ENCODE results near the gene PTPRM.
"Not testable (repeated sequence)": the region's sequence is repeated elsewhere in the genome, so short reads cannot be mapped to it uniquely, and the experiment has no call there.

The PTPRM gene

GRCh38 chr18:8413751-8414150 is 846.6 kb downstream of the PTPRM start:
- DNase-seq = no peak

- DNase-seq = no peak
Measured at GRCh38 chr18:8416212-8417019, 849.3 kb downstream of the PTPRM start.

- no peak for DNase-seq
Measured at GRCh38 chr18:8422391-8422790, 855.3 kb downstream of the PTPRM start.

- no peak for DNase-seq
Measured at GRCh38 chr18:8423051-8423557, 856.0 kb downstream of the PTPRM start.

GRCh38 chr18:8424481-8424880 is 857.4 kb downstream of the PTPRM start:
- no peak for DNase-seq

GRCh38 chr18:8424917-8425725 is 858.0 kb downstream of the PTPRM start:
- no peak for DNase-seq

GRCh38 chr18:8426401-8426800 is 859.3 kb downstream of the PTPRM start:
- DNase-seq = no peak

GRCh38 chr18:8427339-8427738 is 860.2 kb downstream of the PTPRM start:
- DNase-seq = no peak

GRCh38 chr18:8428951-8429350 is 861.8 kb downstream of the PTPRM start:
- DNase-seq = no peak

GRCh38 chr18:8431036-8431435 is 863.9 kb downstream of the PTPRM start:
- no peak for DNase-seq

- no peak for DNase-seq
Measured at GRCh38 chr18:8433323-8433722, 866.2 kb downstream of the PTPRM start.

GRCh38 chr18:8433771-8434170 is 866.7 kb downstream of the PTPRM start:
- no peak for DNase-seq

- no peak for DNase-seq
Measured at GRCh38 chr18:8435376-8435775, 868.3 kb downstream of the PTPRM start.

GRCh38 chr18:8439055-8439454 is 871.9 kb downstream of the PTPRM start:
- DNase-seq = no peak

GRCh38 chr18:8443505-8443904 is 876.4 kb downstream of the PTPRM start:
- DNase-seq = no peak

- not testable (repeated sequence) for DNase-seq
Measured at GRCh38 chr18:8446936-8447335, 879.8 kb downstream of the PTPRM start.

- DNase-seq = no peak
Measured at GRCh38 chr18:8448130-8448529, 881.0 kb downstream of the PTPRM start.

GRCh38 chr18:8450013-8450412 is 882.9 kb downstream of the PTPRM start:
- DNase-seq = no peak

- no peak for DNase-seq
Measured at GRCh38 chr18:8450898-8451665, 884.0 kb downstream of the PTPRM start.

GRCh38 chr18:8453528-8453927 is 886.4 kb downstream of the PTPRM start:
- no peak for DNase-seq

- DNase-seq = no peak
Measured at GRCh38 chr18:8454136-8454535, 887.0 kb downstream of the PTPRM start.

- DNase-seq = no peak
Measured at GRCh38 chr18:8455661-8456614, 888.8 kb downstream of the PTPRM start.

Measured in CD4-positive, alpha-beta T cell treated with Interleukin-10 for 1 hour (primary cell).